Hepatocyte (in vitro differentiated cells): ENCODE data around the gene ZMAT5.

Source experiments
- EZH2 ChIP-seq: fragments of 200-600 bp; sonication (generic); IDR thresholded peaks from 2 replicates; pipeline ENCODE4 v1.6.1; 2016; ENCODE audit warnings: antibody characterized with exemption, mild to moderate bottlenecking, borderline replicate concordance
- EZH2phosphoT487 ChIP-seq: fragments of 200-600 bp; sonication (generic); IDR thresholded peaks from one replicate; pipeline ENCODE4 v1.6.1; 2018; ENCODE audit warnings: antibody characterized with exemption, mild to moderate bottlenecking, low read depth, moderate library complexity; ENCODE audit not compliant: unreplicated experiment, severe bottlenecking
- TF ChIP-seq, protein P1 (sequence below): fragments of 200-600 bp; sonication (generic); IDR thresholded peaks from 2 replicates; pipeline ENCODE4 v1.5.1; 2016; ENCODE audit warnings: antibody characterized with exemption, mild to moderate bottlenecking; ENCODE audit not compliant: poor library complexity

DNA sequence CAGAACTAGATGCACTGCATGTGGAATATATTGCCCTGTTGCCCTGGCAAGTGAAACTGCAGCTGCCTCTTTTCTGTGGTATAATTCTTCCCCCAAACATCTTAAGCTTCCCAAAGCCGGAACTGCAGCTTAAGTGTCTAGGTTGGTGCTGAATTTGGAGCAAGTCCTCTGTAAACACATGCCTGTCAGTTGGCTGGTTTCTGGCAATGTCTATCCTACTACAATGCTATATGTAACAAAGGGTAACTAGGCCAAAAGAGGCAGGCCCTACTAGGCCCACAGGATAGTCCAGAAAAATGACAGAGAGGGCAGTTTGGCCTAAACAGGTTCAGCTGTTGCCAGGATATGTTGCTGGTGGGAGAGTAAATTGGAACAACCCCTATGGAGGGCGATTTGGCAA, 43.4 kb upstream of the ZMAT5 start:
- TF ChIP-seq EZH2: no peak
- no peak for TF ChIP-seq EZH2phosphoT487
- TF ChIP-seq, protein P1, sequence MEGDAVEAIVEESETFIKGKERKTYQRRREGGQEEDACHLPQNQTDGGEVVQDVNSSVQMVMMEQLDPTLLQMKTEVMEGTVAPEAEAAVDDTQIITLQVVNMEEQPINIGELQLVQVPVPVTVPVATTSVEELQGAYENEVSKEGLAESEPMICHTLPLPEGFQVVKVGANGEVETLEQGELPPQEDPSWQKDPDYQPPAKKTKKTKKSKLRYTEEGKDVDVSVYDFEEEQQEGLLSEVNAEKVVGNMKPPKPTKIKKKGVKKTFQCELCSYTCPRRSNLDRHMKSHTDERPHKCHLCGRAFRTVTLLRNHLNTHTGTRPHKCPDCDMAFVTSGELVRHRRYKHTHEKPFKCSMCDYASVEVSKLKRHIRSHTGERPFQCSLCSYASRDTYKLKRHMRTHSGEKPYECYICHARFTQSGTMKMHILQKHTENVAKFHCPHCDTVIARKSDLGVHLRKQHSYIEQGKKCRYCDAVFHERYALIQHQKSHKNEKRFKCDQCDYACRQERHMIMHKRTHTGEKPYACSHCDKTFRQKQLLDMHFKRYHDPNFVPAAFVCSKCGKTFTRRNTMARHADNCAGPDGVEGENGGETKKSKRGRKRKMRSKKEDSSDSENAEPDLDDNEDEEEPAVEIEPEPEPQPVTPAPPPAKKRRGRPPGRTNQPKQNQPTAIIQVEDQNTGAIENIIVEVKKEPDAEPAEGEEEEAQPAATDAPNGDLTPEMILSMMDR: no peak
